VCaP (cell line): Measurements from ENCODE around the gene SND1.
A peak's percentile ranks its signal among the peaks of the same experiment; 100 is the strongest.

ENCODE experiments used
- H3K27ac ChIP-seq: fragments of 450-650 bp; 2 replicates; pipeline ENCODE4 v1.5.1; 2017
- TF ChIP-seq, protein P1 (sequence below): fragments of 450-650 bp; conservative IDR thresholded peaks from 2 replicates; pipeline ENCODE4 v1.5.1; 2017; ENCODE audit warnings: mild to moderate bottlenecking, moderate library complexity

Gene SND1

GRCh38 chr7:127713758-127714157 is 61.8 kb downstream of the SND1 start:
- no peak overlapping the region for H3K27ac ChIP-seq
- TF ChIP-seq, protein P1, sequence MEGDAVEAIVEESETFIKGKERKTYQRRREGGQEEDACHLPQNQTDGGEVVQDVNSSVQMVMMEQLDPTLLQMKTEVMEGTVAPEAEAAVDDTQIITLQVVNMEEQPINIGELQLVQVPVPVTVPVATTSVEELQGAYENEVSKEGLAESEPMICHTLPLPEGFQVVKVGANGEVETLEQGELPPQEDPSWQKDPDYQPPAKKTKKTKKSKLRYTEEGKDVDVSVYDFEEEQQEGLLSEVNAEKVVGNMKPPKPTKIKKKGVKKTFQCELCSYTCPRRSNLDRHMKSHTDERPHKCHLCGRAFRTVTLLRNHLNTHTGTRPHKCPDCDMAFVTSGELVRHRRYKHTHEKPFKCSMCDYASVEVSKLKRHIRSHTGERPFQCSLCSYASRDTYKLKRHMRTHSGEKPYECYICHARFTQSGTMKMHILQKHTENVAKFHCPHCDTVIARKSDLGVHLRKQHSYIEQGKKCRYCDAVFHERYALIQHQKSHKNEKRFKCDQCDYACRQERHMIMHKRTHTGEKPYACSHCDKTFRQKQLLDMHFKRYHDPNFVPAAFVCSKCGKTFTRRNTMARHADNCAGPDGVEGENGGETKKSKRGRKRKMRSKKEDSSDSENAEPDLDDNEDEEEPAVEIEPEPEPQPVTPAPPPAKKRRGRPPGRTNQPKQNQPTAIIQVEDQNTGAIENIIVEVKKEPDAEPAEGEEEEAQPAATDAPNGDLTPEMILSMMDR: no peak

GRCh38 chr7:127715272-127715671 is 63.3 kb downstream of the SND1 start:
- TF ChIP-seq, protein P1: no peak

GRCh38 chr7:127715901-127716300 is 63.9 kb downstream of the SND1 start:
- TF ChIP-seq, protein P1: no peak
- H3K27ac ChIP-seq: no peak overlapping the region

More at GRCh38 chr7:127715272-127715671, 63.3 kb downstream of the SND1 start:
- no peak overlapping the region for H3K27ac ChIP-seq

GRCh38 chr7:127717502-127718339 is 65.7 kb downstream of the SND1 start:
- TF ChIP-seq, protein P1: no peak
- H3K27ac ChIP-seq: peak overlapping the region; percentile 76

DNA sequence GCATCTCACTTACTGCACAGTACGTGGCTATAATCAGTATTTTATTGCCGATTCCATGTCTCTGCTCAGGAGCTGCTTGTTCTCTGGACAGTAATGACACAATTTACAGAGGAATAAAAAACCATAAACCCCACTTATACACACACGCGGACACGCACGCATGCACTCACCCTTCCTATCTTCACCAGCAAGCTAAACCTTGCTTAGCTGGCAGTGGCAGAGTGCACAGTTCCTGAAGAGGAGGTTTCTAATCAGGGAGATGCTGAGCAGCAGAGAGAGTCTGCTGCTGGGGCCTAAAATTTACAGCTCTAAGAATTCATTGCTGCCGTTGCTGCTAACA is 66.3 kb downstream of the SND1 start:
- TF ChIP-seq, protein P1: no peak
- H3K27ac ChIP-seq: peak overlapping the region; percentile 76

- TF ChIP-seq, protein P1: no peak
- peak overlapping the region; percentile 2; the same call in 1 of the 2 replicates for H3K27ac ChIP-seq
Measured at GRCh38 chr7:127726476-127726875, 74.5 kb downstream of the SND1 start.

GRCh38 chr7:127730658-127731276 is 78.8 kb downstream of the SND1 start:
- peak overlapping the region; percentile 96 for H3K27ac ChIP-seq
- TF ChIP-seq, protein P1: no peak
